OCI-LY3 (cell line): Measurements from ENCODE around the gene SFT2D1.

ENCODE experiments used
- H2AFZ ChIP-seq: fragments of 200-600, 300-600 bp; shearing (Covaris generic); 2 replicates; pipeline ENCODE4 v1.6.0; 2014; ENCODE audit warnings: antibody characterized with exemption, low read depth, low read length
- H3K27ac ChIP-seq: fragments of 200-600, 300-600 bp; sonication (generic); 2 replicates; pipeline ENCODE4 v1.5.1; 2014; ENCODE audit warnings: mild to moderate bottlenecking, low read length, moderate library complexity, mixed read lengths
- H3K27me3 ChIP-seq: fragments of 200-600, 300-600 bp; sonication (generic); 2 replicates; pipeline ENCODE4 v1.6.1; 2014; ENCODE audit warnings: low read depth, low read length, mixed read lengths
- H3K36me3 ChIP-seq: fragments of 200-600, 300-600 bp; sonication (generic); replicated peaks from 2 replicates; pipeline ENCODE3; 2014; ENCODE audit warnings: low read depth, low read length, mixed read lengths
- H3K4me1 ChIP-seq: fragments of 300-600, 200-600 bp; sonication (generic); 2 replicates; pipeline ENCODE4 v1.6.1; 2014; ENCODE audit warnings: low read length, mixed read lengths
- H3K4me2 ChIP-seq: fragments of 200-600, 300-600 bp; sonication (generic); 2 replicates; pipeline ENCODE4 v1.6.1; 2014; ENCODE audit warnings: low read length, mixed read lengths
- H3K4me3 ChIP-seq: fragments of 300-600, 200-600 bp; sonication (generic); 2 replicates; pipeline ENCODE4 v1.5.1; 2014; ENCODE audit warnings: antibody characterized with exemption, mild to moderate bottlenecking, low read length, moderate library complexity
- H3K79me2 ChIP-seq: fragments of 300-600, 200-600 bp; shearing (Covaris generic); 2 replicates; pipeline ENCODE4 v1.6.1; 2014; ENCODE audit warnings: mild to moderate bottlenecking, low read length, mixed read lengths
- H3K9ac ChIP-seq: fragments of 300-600, 200-600 bp; shearing (Covaris generic); 2 replicates; pipeline ENCODE4 v1.6.0; 2014; ENCODE audit warnings: mild to moderate bottlenecking, low read length, moderate library complexity
- H3K9me3 ChIP-seq: fragments of 200-600, 300-600 bp; shearing (Covaris generic); 2 replicates; pipeline ENCODE4 v1.6.1; 2014; ENCODE audit warnings: low read length, mixed read lengths; ENCODE audit not compliant: insufficient read depth
- H4K20me1 ChIP-seq: fragments of 200-600, 300-600 bp; sonication (generic); 2 replicates; pipeline ENCODE4 v1.6.1; 2016; ENCODE audit warnings: low read length, mixed read lengths; ENCODE audit not compliant: insufficient read depth
- CTCF ChIP-seq: fragments of 200-600, 300-600 bp; sonication (generic); IDR thresholded peaks from 2 replicates; pipeline ENCODE4 v1.5.1; 2014; ENCODE audit warnings: antibody characterized with exemption, low read length, low read depth
- EZH2phosphoT487 ChIP-seq: fragments of 200-600 bp; shearing (Covaris generic); IDR thresholded peaks from 2 replicates; pipeline ENCODE4 v1.6.1; 2018; ENCODE audit warnings: antibody characterized with exemption, mixed run types, low read depth

SFT2D1 gene

GRCh38 chr6:166354143-166354542 is 11.8 kb upstream of the SFT2D1 start:
- H3K4me2 ChIP-seq, result no peak overlapping the region
- TF ChIP-seq EZH2phosphoT487, result no peak
- no peak for TF ChIP-seq CTCF
- no peaks in the 10 kb centered on the region for H3K9me3 ChIP-seq
- no peaks in the 10 kb centered on the region for H4K20me1 ChIP-seq
- peaks cover 8% of the 10 kb centered on the region for H3K4me1 ChIP-seq
- H3K9ac ChIP-seq, result no peak overlapping the region
- H3K4me3 ChIP-seq, result no peak overlapping the region
- no peaks in the 10 kb centered on the region for H3K27me3 ChIP-seq
- no peaks in the 10 kb centered on the region for H3K79me2 ChIP-seq
- no peak overlapping the region for H3K27ac ChIP-seq
- H3K36me3 ChIP-seq, result no peaks in the 10 kb centered on the region
- H2AFZ ChIP-seq, result no peak overlapping the region

- no peak overlapping the region for H2AFZ ChIP-seq
- H3K27ac ChIP-seq, result no peak overlapping the region
- no peaks in the 10 kb centered on the region for H3K9me3 ChIP-seq
- no peaks in the 10 kb centered on the region for H3K79me2 ChIP-seq
- no peak overlapping the region for H3K9ac ChIP-seq
- H3K27me3 ChIP-seq, result no peaks in the 10 kb centered on the region
- H3K4me3 ChIP-seq, result no peak overlapping the region
- H3K4me2 ChIP-seq, result no peak overlapping the region
- H3K36me3 ChIP-seq, result no peaks in the 10 kb centered on the region
- peaks cover 8% of the 10 kb centered on the region for H3K4me1 ChIP-seq
- TF ChIP-seq EZH2phosphoT487, result no peak
- no peak for TF ChIP-seq CTCF
- no peaks in the 10 kb centered on the region for H4K20me1 ChIP-seq
Measured at GRCh38 chr6:166353507-166353906, 11.2 kb upstream of the SFT2D1 start.

GRCh38 chr6:166352923-166353322 is 10.6 kb upstream of the SFT2D1 start:
- Histone ChIP-seq H4K20me1 (no peaks in the 10 kb centered on the region), H3K27ac (no peak overlapping the region), H3K36me3 (no peaks in the 10 kb centered on the region), H3K79me2 (no peaks in the 10 kb centered on the region), H3K4me3 (no peak overlapping the region), H2AFZ (no peak overlapping the region), H3K27me3 (no peaks in the 10 kb centered on the region), H3K4me2 (no peak overlapping the region), H3K9me3 (no peaks in the 10 kb centered on the region), H3K4me1 (peaks cover 8% of the 10 kb centered on the region), H3K9ac (no peak overlapping the region)
- TF ChIP-seq EZH2phosphoT487 (no peak), CTCF (no peak)

- H2AFZ ChIP-seq, result peak overlapping the region; percentile 87
- H3K4me2 ChIP-seq, result peak overlapping the region; percentile 42
- no peaks in the 10 kb centered on the region for H3K36me3 ChIP-seq
- H3K9me3 ChIP-seq, result no peaks in the 10 kb centered on the region
- TF ChIP-seq EZH2phosphoT487 (no peak), CTCF (no peak)
- no peak overlapping the region for H3K9ac ChIP-seq
- H3K27me3 ChIP-seq, result no peaks in the 10 kb centered on the region
- no peaks in the 10 kb centered on the region for H3K79me2 ChIP-seq
- peaks cover 8% of the 10 kb centered on the region for H3K4me1 ChIP-seq
- no peak overlapping the region for H3K27ac ChIP-seq
- H3K4me3 ChIP-seq, result peak overlapping the region; percentile 45
- H4K20me1 ChIP-seq, result no peaks in the 10 kb centered on the region
Measured at GRCh38 chr6:166351715-166352285, 9.5 kb upstream of the SFT2D1 start.
